OCI-LY1 (cell line): ENCODE results near the gene HOMER2.

Experiments used
- H2AFZ ChIP-seq: fragments of 200-600 bp; sonication (generic), shearing (Covaris generic); 2 replicates; pipeline ENCODE4 v1.6.0; 2014; ENCODE audit warnings: antibody characterized with exemption, mild to moderate bottlenecking, low read length
- H3F3A ChIP-seq: fragments of 200-600 bp; sonication (generic), shearing (Covaris generic); 2 replicates; pipeline ENCODE4 v1.6.0; 2014; ENCODE audit warnings: mild to moderate bottlenecking, antibody characterized with exemption, low read length, moderate library complexity; ENCODE audit not compliant: insufficient read depth
- H3K27ac ChIP-seq: fragments of 200-600 bp; sonication (generic); 2 replicates; pipeline ENCODE4 v1.5.1; 2014; ENCODE audit warnings: low read length, mixed run types, mild to moderate bottlenecking, low read depth; ENCODE audit not compliant: poor library complexity, severe bottlenecking
- H3K27me3 ChIP-seq: fragments of 200-600 bp; sonication (generic); 2 replicates; pipeline ENCODE4 v1.6.0; 2014; ENCODE audit warnings: antibody characterized with exemption, mild to moderate bottlenecking, low read length, moderate library complexity; ENCODE audit not compliant: insufficient read depth
- H3K36me3 ChIP-seq: fragments of 200-600 bp; sonication (generic); 2 replicates; pipeline ENCODE4 v1.6.1; 2014; ENCODE audit warnings: mild to moderate bottlenecking, antibody characterized with exemption, low read length, moderate library complexity, mixed read lengths; ENCODE audit not compliant: insufficient read depth
- H3K4me1 ChIP-seq: fragments of 200-600 bp; sonication (generic); 2 replicates; pipeline ENCODE4 v1.5.1; 2014; ENCODE audit warnings: mild to moderate bottlenecking, low read length, moderate library complexity; ENCODE audit not compliant: insufficient read depth, severe bottlenecking
- H3K4me2 ChIP-seq: fragments of 200-600 bp; sonication (generic), shearing (Covaris generic); 2 replicates; pipeline ENCODE4 v1.6.1; 2014; ENCODE audit warnings: low read length
- H3K4me3 ChIP-seq: fragments of 200-600 bp; sonication (generic); 2 replicates; pipeline ENCODE4 v1.5.1; 2014; ENCODE audit warnings: low read length, low read depth, mild to moderate bottlenecking, mixed read lengths; ENCODE audit not compliant: poor library complexity, severe bottlenecking
- H3K79me2 ChIP-seq: fragments of 200-600 bp; shearing (Covaris generic); 2 replicates; pipeline ENCODE4 v1.6.1; 2016; ENCODE audit warnings: mixed run types, low read length, mixed read lengths; ENCODE audit not compliant: insufficient read depth
- H3K9ac ChIP-seq: fragments of 200-600 bp; sonication (generic), shearing (Covaris generic); 2 replicates; pipeline ENCODE4 v1.6.1; 2014; ENCODE audit warnings: mild to moderate bottlenecking, low read length, mixed read lengths
- H3K9me2 ChIP-seq: fragments of 200-600 bp; sonication (generic), shearing (Covaris generic); 2 replicates; pipeline ENCODE4 v1.6.1; 2014; ENCODE audit warnings: low read depth, mild to moderate bottlenecking, low read length, mixed read lengths
- H3K9me3 ChIP-seq: fragments of 200-600 bp; shearing (Covaris generic); 2 replicates; pipeline ENCODE4 v1.6.1; 2014; ENCODE audit warnings: low read length, mixed read lengths
- H4K20me1 ChIP-seq: fragments of 200-600 bp; sonication (generic), shearing (Covaris generic); 2 replicates; pipeline ENCODE4 v1.6.0; 2016; ENCODE audit warnings: mild to moderate bottlenecking, low read length; ENCODE audit not compliant: insufficient read depth
- EZH2 ChIP-seq: fragments of 200-600 bp; sonication (generic), shearing (Covaris generic); IDR thresholded peaks from 2 replicates; pipeline ENCODE4 v1.8.0; 2017; ENCODE audit warnings: borderline replicate concordance, mixed run types, mild to moderate bottlenecking, antibody characterized with exemption, low read length, moderate library complexity, mixed read lengths
- TF ChIP-seq, protein P1 (sequence below): fragments of 200-600 bp; sonication (generic), shearing (Covaris generic); IDR thresholded peaks from 2 replicates; pipeline ENCODE4 v1.5.1; 2017; ENCODE audit warnings: mild to moderate bottlenecking, antibody characterized with exemption, low read length, moderate library complexity, mixed read lengths

The HOMER2 gene

DNA sequence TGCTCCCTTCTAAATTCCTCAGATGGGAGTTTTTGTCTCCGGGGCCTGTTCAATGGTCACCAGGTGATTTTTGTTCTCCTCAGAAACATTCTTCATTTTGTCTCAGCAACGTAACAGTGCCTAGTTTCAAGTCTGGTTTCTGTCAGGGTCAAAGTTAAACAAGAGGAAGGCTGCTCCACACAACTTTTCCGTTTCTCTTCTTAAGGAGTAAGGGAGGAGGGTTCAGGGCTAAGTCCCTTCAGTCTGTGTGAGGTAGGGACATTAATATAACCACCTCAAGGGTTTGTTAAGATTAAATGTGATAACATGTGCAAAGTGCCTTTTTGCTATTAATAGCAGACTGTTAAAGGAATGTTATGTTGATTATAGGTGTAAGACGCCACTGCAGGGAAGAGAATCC lies 41.8 kb downstream of the HOMER2 start:
- H4K20me1 ChIP-seq, result no peaks in the 10 kb centered on the region
- H3F3A ChIP-seq, result no peaks in the 10 kb centered on the region
- TF ChIP-seq, protein P1, sequence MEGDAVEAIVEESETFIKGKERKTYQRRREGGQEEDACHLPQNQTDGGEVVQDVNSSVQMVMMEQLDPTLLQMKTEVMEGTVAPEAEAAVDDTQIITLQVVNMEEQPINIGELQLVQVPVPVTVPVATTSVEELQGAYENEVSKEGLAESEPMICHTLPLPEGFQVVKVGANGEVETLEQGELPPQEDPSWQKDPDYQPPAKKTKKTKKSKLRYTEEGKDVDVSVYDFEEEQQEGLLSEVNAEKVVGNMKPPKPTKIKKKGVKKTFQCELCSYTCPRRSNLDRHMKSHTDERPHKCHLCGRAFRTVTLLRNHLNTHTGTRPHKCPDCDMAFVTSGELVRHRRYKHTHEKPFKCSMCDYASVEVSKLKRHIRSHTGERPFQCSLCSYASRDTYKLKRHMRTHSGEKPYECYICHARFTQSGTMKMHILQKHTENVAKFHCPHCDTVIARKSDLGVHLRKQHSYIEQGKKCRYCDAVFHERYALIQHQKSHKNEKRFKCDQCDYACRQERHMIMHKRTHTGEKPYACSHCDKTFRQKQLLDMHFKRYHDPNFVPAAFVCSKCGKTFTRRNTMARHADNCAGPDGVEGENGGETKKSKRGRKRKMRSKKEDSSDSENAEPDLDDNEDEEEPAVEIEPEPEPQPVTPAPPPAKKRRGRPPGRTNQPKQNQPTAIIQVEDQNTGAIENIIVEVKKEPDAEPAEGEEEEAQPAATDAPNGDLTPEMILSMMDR, result no peak
- no peak for TF ChIP-seq EZH2
- no peaks in the 10 kb centered on the region; the same call in 1 of the 2 replicates for H3K36me3 ChIP-seq
- no peaks in the 10 kb centered on the region for H3K4me1 ChIP-seq
- H3K9me3 ChIP-seq, result 0 out of 2 replicates have a peak, but pooled peaks cover 3% of the 10 kb centered on the region
- H3K9ac ChIP-seq, result no peak overlapping the region
- H3K4me2 ChIP-seq, result no peak overlapping the region
- H3K27me3 ChIP-seq, result no peaks in the 10 kb centered on the region; the same call in 1 of the 2 replicates
- H3K79me2 ChIP-seq, result no peaks in the 10 kb centered on the region
- no peak overlapping the region for H2AFZ ChIP-seq
- no peak overlapping the region for H3K4me3 ChIP-seq
- no peak overlapping the region for H3K27ac ChIP-seq
- H3K9me2 ChIP-seq, result no peaks in the 10 kb centered on the region

DNA sequence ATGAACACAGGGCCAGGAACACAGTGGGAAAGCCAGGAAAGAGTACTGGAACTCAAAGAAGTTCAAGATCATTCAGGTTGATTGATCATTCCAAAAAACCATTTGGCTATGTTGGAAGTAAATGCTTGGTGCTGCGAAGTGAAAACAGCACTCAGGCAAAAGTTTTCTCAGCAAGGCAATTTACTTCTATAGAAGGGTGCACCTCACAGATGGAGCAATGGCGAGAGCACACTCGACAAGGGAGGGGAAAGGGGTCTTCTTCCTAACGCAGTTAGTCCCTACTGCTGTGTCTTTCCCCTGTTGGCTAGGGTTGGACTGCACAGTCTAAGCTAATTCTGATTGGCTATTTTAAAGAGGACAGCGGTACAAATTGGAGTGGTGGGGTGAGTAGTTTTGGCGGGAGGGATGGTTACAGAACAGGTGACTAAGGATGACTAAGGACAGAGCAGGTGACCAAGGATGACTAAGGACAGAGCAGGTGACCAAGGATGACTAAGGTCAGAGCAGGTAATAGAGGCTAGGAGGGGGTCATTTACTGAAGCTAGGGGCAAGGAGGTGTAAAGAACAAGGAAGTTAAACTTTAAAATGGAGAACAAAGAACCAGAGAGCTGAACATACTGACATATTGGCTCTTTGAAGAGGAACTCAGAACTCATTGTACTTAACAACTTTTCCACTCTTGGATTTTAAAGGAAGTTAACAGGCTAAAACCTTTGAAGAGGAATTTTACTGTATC lies 43.3 kb downstream of the HOMER2 start:
- H3K4me1 ChIP-seq, result no peaks in the 10 kb centered on the region
- H4K20me1 ChIP-seq, result no peaks in the 10 kb centered on the region
- H3K27me3 ChIP-seq, result no peaks in the 10 kb centered on the region; the same call in 1 of the 2 replicates
- no peaks in the 10 kb centered on the region for H3F3A ChIP-seq
- no peak for TF ChIP-seq EZH2
- TF ChIP-seq, protein P1, result no peak
- H3K9ac ChIP-seq, result no peak overlapping the region
- H3K4me3 ChIP-seq, result no peak overlapping the region
- no peak overlapping the region for H3K4me2 ChIP-seq
- no peak overlapping the region for H2AFZ ChIP-seq
- H3K9me2 ChIP-seq, result no peaks in the 10 kb centered on the region
- no peaks in the 10 kb centered on the region; the same call in 1 of the 2 replicates for H3K36me3 ChIP-seq
- H3K79me2 ChIP-seq, result no peaks in the 10 kb centered on the region
- H3K27ac ChIP-seq, result no peak overlapping the region
- 0 out of 2 replicates have a peak, but pooled peaks cover 3% of the 10 kb centered on the region for H3K9me3 ChIP-seq

DNA sequence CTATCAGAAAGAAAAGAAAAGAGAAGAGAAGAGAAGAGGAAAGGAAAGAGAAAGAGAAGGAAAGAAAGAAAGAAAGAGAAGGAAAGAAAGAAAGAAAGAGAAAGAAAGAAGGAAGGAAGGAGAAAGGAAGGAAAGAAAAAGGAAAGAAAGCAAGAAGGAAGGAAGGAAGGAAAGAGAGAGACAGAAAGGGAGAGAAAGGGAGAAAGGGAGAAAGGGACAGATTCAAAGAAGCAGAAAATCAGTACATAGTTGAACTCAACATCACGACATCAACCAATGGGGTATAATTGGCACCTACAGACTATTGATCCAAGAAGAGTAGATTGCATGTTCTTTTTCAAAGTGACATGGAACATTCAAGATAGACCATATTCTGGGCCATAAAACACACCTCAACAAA lies 45.2 kb downstream of the HOMER2 start:
- TF ChIP-seq, protein P1, result no peak
- no peak for TF ChIP-seq EZH2
- Histone ChIP-seq H3K4me3 (no peak overlapping the region), H3K9ac (no peak overlapping the region), H2AFZ (no peak overlapping the region), H3K9me3 (0 out of 2 replicates have a peak, but pooled peaks cover 3% of the 10 kb centered on the region), H3K9me2 (no peaks in the 10 kb centered on the region), H3F3A (no peaks in the 10 kb centered on the region), H3K27ac (no peak overlapping the region), H3K4me1 (no peaks in the 10 kb centered on the region), H3K79me2 (no peaks in the 10 kb centered on the region), H3K36me3 (no peaks in the 10 kb centered on the region; the same call in 1 of the 2 replicates), H3K27me3 (no peaks in the 10 kb centered on the region; the same call in 1 of the 2 replicates), H4K20me1 (no peaks in the 10 kb centered on the region), H3K4me2 (no peak overlapping the region)
